ENCODE results near the gene TXNDC12.
"Not testable (repeated sequence)": the region's sequence is repeated elsewhere in the genome, so short reads cannot be mapped to it uniquely, and the experiment has no call there.

Gene TXNDC12

GRCh38 chr1:52080014-52080415 is 25.0 kb upstream of the TXNDC12 start:
- Mint-ChIP-seq H3K27ac (no peak overlapping the region), H3K4me1 (no peaks in the 10 kb centered on the region), H3K9me3 (no peaks in the 10 kb centered on the region), H3K36me3 (ENCODE audit: low read depth) (peaks cover 33% of the 10 kb centered on the region), H3K4me3 (no peak overlapping the region), H3K27me3 (ENCODE audit: low read depth) (no peaks in the 10 kb centered on the region)
- TF ChIP-seq CTCF (IDR thresholded peaks at IDR 0.05; ENCODE audit: unreplicated experiment in 3 of 3), result no peak

GRCh38 chr1:52077277-52077676 is 22.3 kb upstream of the TXNDC12 start:
- H3K36me3 Mint-ChIP-seq (ENCODE audit: low read depth), result peaks cover 48% of the 10 kb centered on the region
- H3K27me3 Mint-ChIP-seq (ENCODE audit: low read depth), result not testable (repeated sequence)

GRCh38 chr1:52072291-52072690 is 17.3 kb upstream of the TXNDC12 start:
- Mint-ChIP-seq H3K4me1 (no peaks in the 10 kb centered on the region), H3K27me3 (ENCODE audit: low read depth) (no peaks in the 10 kb centered on the region), H3K9me3 (no peaks in the 10 kb centered on the region), H3K4me3 (no peak overlapping the region), H3K27ac (no peak overlapping the region), H3K36me3 (ENCODE audit: low read depth) (peaks cover 57% of the 10 kb centered on the region)
- no peak for TF ChIP-seq CTCF (IDR thresholded peaks at IDR 0.05; ENCODE audit: unreplicated experiment in 3 of 3)

More at GRCh38 chr1:52077277-52077676, 22.3 kb upstream of the TXNDC12 start:
- H3K9me3 Mint-ChIP-seq, H3K27ac Mint-ChIP-seq, H3K4me1 Mint-ChIP-seq, H3K4me3 Mint-ChIP-seq: not testable (repeated sequence)

- H3K9me3 Mint-ChIP-seq, result no peaks in the 10 kb centered on the region
- H3K27me3 Mint-ChIP-seq (ENCODE audit: low read depth), result no peaks in the 10 kb centered on the region
- H3K4me1 Mint-ChIP-seq, result no peaks in the 10 kb centered on the region
- no peak overlapping the region for H3K27ac Mint-ChIP-seq
- no peak overlapping the region for H3K4me3 Mint-ChIP-seq
- peaks cover 58% of the 10 kb centered on the region for H3K36me3 Mint-ChIP-seq (ENCODE audit: low read depth)
- TF ChIP-seq CTCF (IDR thresholded peaks at IDR 0.05; ENCODE audit: unreplicated experiment in 3 of 3), result no peak
These were observed 15.7 kb upstream of the TXNDC12 start for GRCh38 chr1:52070704-52071103.

- no peaks in the 10 kb centered on the region for H3K9me3 Mint-ChIP-seq
- H3K27ac Mint-ChIP-seq, result peak overlapping the region in 1 of 3 experiments; percentile 24
- no peaks in the 10 kb centered on the region for H3K27me3 Mint-ChIP-seq (ENCODE audit: low read depth)
- TF ChIP-seq CTCF (IDR thresholded peaks at IDR 0.05; ENCODE audit: unreplicated experiment in 3 of 3), result no peak
- peaks cover 10% of the 10 kb centered on the region for H3K4me1 Mint-ChIP-seq
- peaks cover 66% of the 10 kb centered on the region for H3K36me3 Mint-ChIP-seq (ENCODE audit: low read depth)
- H3K4me3 Mint-ChIP-seq, result no peak overlapping the region
These were observed 8.2 kb upstream of the TXNDC12 start for GRCh38 chr1:52063192-52063591.

- peaks cover 49% of the 10 kb centered on the region for H3K36me3 Mint-ChIP-seq (ENCODE audit: low read depth)
- H3K4me3 Mint-ChIP-seq, result no peak overlapping the region
- TF ChIP-seq CTCF (IDR thresholded peaks at IDR 0.05; ENCODE audit: unreplicated experiment in 3 of 3), result no peak
- no peaks in the 10 kb centered on the region for H3K9me3 Mint-ChIP-seq
- peaks cover 23% of the 10 kb centered on the region for H3K4me1 Mint-ChIP-seq
- no peaks in the 10 kb centered on the region for H3K27me3 Mint-ChIP-seq (ENCODE audit: low read depth)
- H3K27ac Mint-ChIP-seq, result no peak overlapping the region
These were observed 5.8 kb upstream of the TXNDC12 start for GRCh38 chr1:52060822-52061221.
